HepG2 (cell line): Measurements from ENCODE around the gene BCL2. TPM values are rescaled to one million over a fixed set of nuclear protein-coding genes. Genes with fewer than 3 reads are reported as not detected.

Experiments
- ATAC-seq: fragments of 200-7000 bp; cut with Tn5 transposase; 3 replicates; pipeline ENCODE4 v1.9.1; 2020; ENCODE audit warnings: mild to moderate bottlenecking, moderate library complexity
- BruUV-seq: library from RNA; stranded (reverse); fragments of 400-500 nt; replicated peaks from 2 replicates; lab custom pipeline; 2021; lab: Mats Ljungman, UMichigan
- CTCF ChIA-PET: fragments of 300-600 bp; formaldehyde crosslinking; extraction: SDS; loops from one replicate; lab custom pipeline; 2021; ENCODE audit warnings: low total read pairs, inconsistent platforms, low intra/inter-chr PET ratio; lab: Yijun Ruan, JAX
- POLR2A ChIA-PET: fragments of 350-600 bp; sonication (Branson Sonifier 250); formaldehyde crosslinking; loops from one replicate; lab custom pipeline; 2020; ENCODE audit warnings: antibody characterized with exemption, inconsistent platforms; lab: Yijun Ruan, JAX
- DNase-seq: peaks from one replicate; pipeline ENCODE4 v3.0.0-alpha.2; 2015; ENCODE audit warnings: low spot score
- FAIRE-seq: peaks from 3 replicates; lab custom pipeline; 2011; peaks lifted over from hg19 to GRCh38; lab: Jason Lieb, UNC
- H2AFZ ChIP-seq: one replicate; pipeline ENCODE4 v1.6.1; 2011; ENCODE audit warnings: low read length, inconsistent platforms
- H3K27ac ChIP-seq: fragments of 300-600 bp; 3 replicates; pipeline ENCODE4 v1.8.0; 2011; ENCODE audit warnings: mixed run types, mild to moderate bottlenecking, mixed read lengths, low read length, inconsistent platforms; ENCODE audit not compliant: insufficient read depth; ENCODE audit errors: extremely low read length
- H3K27me3 ChIP-seq, 2 experiments: fragments of 200-600 bp in 1 of 2; 2 replicates in 1 of 2; 3 replicates in 1 of 2; pipeline versions ENCODE4 v1.6.0 to v1.8.0; 2011; ENCODE audit warnings: low read length in 2 of 2, mild to moderate bottlenecking in 2 of 2, moderate library complexity in 2 of 2, inconsistent platforms in 1 of 2; ENCODE audit not compliant: insufficient read depth in 2 of 2, control insufficient read depth in 1 of 2
- H3K36me3 ChIP-seq, 2 experiments: fragments of 200-600 bp in 1 of 2; replicated peaks in 1 of 2; 2 replicates in 1 of 2; 3 replicates in 1 of 2; pipeline versions ENCODE4 v1.5.1 to v1.8.0; 2011; ENCODE audit warnings: low read length in 2 of 2, inconsistent platforms in 1 of 2; ENCODE audit not compliant: insufficient read depth in 2 of 2, control insufficient read depth in 1 of 2
- H3K4me1 ChIP-seq: 2 replicates; pipeline ENCODE4 v1.5.1; 2012; ENCODE audit warnings: low read length, inconsistent platforms; ENCODE audit not compliant: insufficient read depth
- H3K4me2 ChIP-seq: 2 replicates; pipeline ENCODE4 v1.6.0; 2011; ENCODE audit warnings: low read depth, low read length, inconsistent platforms
- H3K4me3 ChIP-seq, 3 experiments: fragments of 200-600 bp in 1 of 3; sonication (generic), shearing (Covaris generic) in 1 of 3; replicated peaks in 1 of 3; 2 replicates each; pipeline ENCODE4 v1.5.1; 2011 to 2016; ENCODE audit warnings: low read length in 3 of 3, inconsistent platforms in 2 of 3, low read depth in 2 of 3, mild to moderate bottlenecking in 2 of 3, control low read depth in 1 of 3, mixed read lengths in 1 of 3; ENCODE audit not compliant: insufficient read depth in 1 of 3
- H3K79me2 ChIP-seq: one replicate; pipeline ENCODE4 v1.6.1; 2011; ENCODE audit warnings: low read length, inconsistent platforms; ENCODE audit not compliant: insufficient read depth
- H3K9ac ChIP-seq: 2 replicates; pipeline ENCODE4 v1.6.0; 2011; ENCODE audit warnings: mild to moderate bottlenecking, low read depth, low read length, inconsistent platforms; ENCODE audit not compliant: insufficient read depth
- H3K9me3 ChIP-seq: 2 replicates; pipeline ENCODE4 v1.5.1; 2012; ENCODE audit warnings: mild to moderate bottlenecking, low read length
- H4K20me1 ChIP-seq: 2 replicates; pipeline ENCODE4 v1.6.0; 2011; ENCODE audit warnings: inconsistent platforms, mild to moderate bottlenecking, low read length, moderate library complexity; ENCODE audit not compliant: insufficient read depth
- CREB1 ChIP-seq, 2 experiments: fragments of 450-650 bp in 1 of 2; IDR thresholded peaks; 2 replicates each; pipeline ENCODE4 v1.6.1; 2016 to 2017; ENCODE audit warnings: control low read depth in 1 of 2, mild to moderate bottlenecking in 1 of 2, missing compliant biosample characterization in 1 of 2, missing genetic modification characterization in 1 of 2
- LCORL ChIP-seq, 2 experiments: fragments of 450-650 bp in 1 of 2; sonication (generic) in 1 of 2; formaldehyde crosslinking in 1 of 2; IDR thresholded peaks; 2 replicates each; pipeline versions ENCODE4 v1.5.0 to v1.6.1; 2017 to 2020; ENCODE audit warnings: antibody characterized with exemption in 1 of 2, missing genetic modification reagents in 1 of 2
- NBN ChIP-seq: fragments of 450-650 bp; conservative IDR thresholded peaks from 2 replicates; pipeline ENCODE4 v1.6.1; 2017
- SMAD3 ChIP-seq: sonication (generic); formaldehyde crosslinking; IDR thresholded peaks from 2 replicates; pipeline ENCODE4 v1.4.0; 2020; ENCODE audit warnings: missing genetic modification reagents
- ZNF17 ChIP-seq: sonication (generic); formaldehyde crosslinking; IDR thresholded peaks from 2 replicates; pipeline ENCODE4 v1.5.0; 2020; ENCODE audit warnings: mild to moderate bottlenecking, missing genetic modification reagents
- WGBS: methylation state at CpG from one replicate; pipeline ENCODE4 v1.1.6; 2017; ENCODE audit warnings: low lambda C conversion rate; 5-methylcytosine and 5-hydroxymethylcytosine counted together
- in situ Hi-C: cut with HindIII; loops from 2 replicates; pipeline ENCODE4 v1.10.0; 2017; ENCODE audit warnings: low pct_unique_long_range_greater_than_20kb; ENCODE audit not compliant: extremely low pct_ligation_motif_present
- intact Hi-C: fragments of 100-400 bp; cut with micrococcal nuclease; formaldehyde crosslinking; loops from one replicate; pipeline ENCODE4 v1.10.0; 2022; ENCODE audit not compliant: unreplicated experiment
- polyA plus RNA-seq, 8 experiments: library from polyadenylated mRNA; depleted of rRNA in 3 of 8; stranded (reverse) in 7 of 8; unstranded in 1 of 8; fragments of >200 nt; fragmentation: Illumina TruSeq in 4 of 8; extraction: Trizol in 4 of 8; gene quantifications; 2 replicates each; pipeline versions ENCODE4 v1.2.1 to v1.2.3, GENCODE V29; 2011 to 2016; ENCODE audit warnings: low read depth in 4 of 8, missing spikeins in 1 of 8, mixed read lengths in 1 of 8; ENCODE audit not compliant: insufficient read depth in 1 of 8
- total RNA-seq, 5 experiments: library from RNA; depleted of rRNA; stranded (reverse); fragments of >200 nt; fragmentation: Illumina TruSeq; extraction: Trizol; gene quantifications; 2 replicates each; pipeline ENCODE4 v1.2.3, GENCODE V29; 2016; ENCODE audit warnings: low read depth in 1 of 5
- TF ChIP-seq, protein P1 (sequence below): sonication (generic); formaldehyde crosslinking; IDR thresholded peaks from 2 replicates; pipeline ENCODE4 v1.4.0; 2020; ENCODE audit warnings: missing genetic modification reagents; ENCODE audit errors: not compliant biosample characterization
- TF ChIP-seq, protein P2 (sequence below): sonication (generic); formaldehyde crosslinking; IDR thresholded peaks from 2 replicates; pipeline ENCODE4 v1.4.0; 2020; ENCODE audit warnings: mild to moderate bottlenecking, missing genetic modification reagents

The BCL2 gene
- total and polyA plus RNA-seq, 2 of the 13 experiments (the other 11 are each of a cell fraction or from before 2014, with no cell fraction given): 0.07 to 0.53 TPM

DNA sequence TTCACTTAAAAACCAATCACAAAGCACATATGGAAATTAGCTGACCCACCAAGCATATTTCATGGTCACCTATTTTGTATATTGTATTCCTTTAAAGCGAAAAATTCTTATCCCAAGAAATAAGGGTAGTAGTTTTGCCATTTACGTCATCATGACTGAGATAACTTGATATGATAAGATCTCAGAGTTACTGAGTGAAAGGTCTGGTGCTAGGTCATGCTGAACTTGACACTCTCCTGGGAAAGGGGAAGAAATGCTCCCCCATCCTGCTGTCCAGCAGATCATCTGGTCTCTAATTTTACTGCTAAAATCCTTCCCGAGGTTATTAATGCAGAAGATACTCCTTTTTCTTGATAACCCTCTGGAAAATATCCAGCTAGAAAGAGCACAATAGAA, 78.3 kb downstream of the BCL2 start:
- 8% methylated on average over 3 of the region's 3 CpGs for WGBS
- in situ Hi-C loops: no loop called here
- H3K9ac ChIP-seq: no peak overlapping the region
- no peaks in the 10 kb centered on the region for H3K79me2 ChIP-seq
- H3K4me1 ChIP-seq: peaks cover 17% of the 10 kb centered on the region
- H3K4me2 ChIP-seq: no peak overlapping the region
- ChIA-PET POLR2A (no interaction called here), CTCF (no interaction called here)
- ATAC-seq (no peak), DNase-seq (no peak), FAIRE-seq (no peak)
- H2AFZ ChIP-seq: no peak overlapping the region
- no peak overlapping the region for H3K4me3 ChIP-seq
- no peaks in the 10 kb centered on the region for H3K9me3 ChIP-seq
- H3K27me3 ChIP-seq: peaks cover 0 to 7% of the 10 kb centered on the region in 2 experiments; a peak in 1 of 5 replicates
- H3K36me3 ChIP-seq: no peaks in the 10 kb centered on the region
- no peaks in the 10 kb centered on the region for H4K20me1 ChIP-seq
- no TSS peak for BruUV-seq
- intact Hi-C loops: no loop called here
- H3K27ac ChIP-seq: no peak overlapping the region
- TF ChIP-seq, protein P1, sequence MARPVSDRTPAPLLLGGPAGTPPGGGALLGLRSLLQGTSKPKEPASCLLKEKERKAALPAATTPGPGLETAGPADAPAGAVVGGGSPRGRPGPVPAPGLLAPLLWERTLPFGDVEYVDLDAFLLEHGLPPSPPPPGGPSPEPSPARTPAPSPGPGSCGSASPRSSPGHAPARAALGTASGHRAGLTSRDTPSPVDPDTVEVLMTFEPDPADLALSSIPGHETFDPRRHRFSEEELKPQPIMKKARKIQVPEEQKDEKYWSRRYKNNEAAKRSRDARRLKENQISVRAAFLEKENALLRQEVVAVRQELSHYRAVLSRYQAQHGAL (CRISPR knock-in tag): no peak
- TF ChIP-seq CREB1 (IDR thresholded peaks at IDR 0.05): peak; percentile 48
- no peak for TF ChIP-seq CREB1 (CRISPR knock-in tag; IDR thresholded peaks at IDR 0.05)

GRCh38 chr18:63240531-63241316, 78.8 kb downstream of the BCL2 start:
- H3K4me1 ChIP-seq: peaks cover 17% of the 10 kb centered on the region
- intact Hi-C loops (no loop called here), in situ Hi-C loops (no loop called here)
- H3K4me3 ChIP-seq: no peak overlapping the region
- no peak for ATAC-seq
- H3K9me3 ChIP-seq: no peaks in the 10 kb centered on the region
- no peak overlapping the region for H3K4me2 ChIP-seq
- H3K27ac ChIP-seq: no peak overlapping the region
- H2AFZ ChIP-seq: no peak overlapping the region
- WGBS: 26% methylated on average over 8 of the region's 8 CpGs
- FAIRE-seq: no peak
- no peak overlapping the region for H3K9ac ChIP-seq
- DNase-seq: no peak
- ChIA-PET POLR2A (no interaction called here), CTCF (no interaction called here)
- peaks cover 0 to 7% of the 10 kb centered on the region in 2 experiments; a peak in 1 of 5 replicates for H3K27me3 ChIP-seq
- no TSS peak for BruUV-seq
- H4K20me1 ChIP-seq: no peaks in the 10 kb centered on the region
- no peaks in the 10 kb centered on the region for H3K36me3 ChIP-seq
- no peaks in the 10 kb centered on the region for H3K79me2 ChIP-seq
- TF ChIP-seq NBN (no peak), LCORL (IDR thresholded peaks at IDR 0.05) (no peak), LCORL (CRISPR knock-in tag; IDR thresholded peaks at IDR 0.05) (no peak), SMAD3 (CRISPR knock-in tag) (no peak), ZNF17 (CRISPR knock-in tag) (no peak)
- TF ChIP-seq, protein P2, sequence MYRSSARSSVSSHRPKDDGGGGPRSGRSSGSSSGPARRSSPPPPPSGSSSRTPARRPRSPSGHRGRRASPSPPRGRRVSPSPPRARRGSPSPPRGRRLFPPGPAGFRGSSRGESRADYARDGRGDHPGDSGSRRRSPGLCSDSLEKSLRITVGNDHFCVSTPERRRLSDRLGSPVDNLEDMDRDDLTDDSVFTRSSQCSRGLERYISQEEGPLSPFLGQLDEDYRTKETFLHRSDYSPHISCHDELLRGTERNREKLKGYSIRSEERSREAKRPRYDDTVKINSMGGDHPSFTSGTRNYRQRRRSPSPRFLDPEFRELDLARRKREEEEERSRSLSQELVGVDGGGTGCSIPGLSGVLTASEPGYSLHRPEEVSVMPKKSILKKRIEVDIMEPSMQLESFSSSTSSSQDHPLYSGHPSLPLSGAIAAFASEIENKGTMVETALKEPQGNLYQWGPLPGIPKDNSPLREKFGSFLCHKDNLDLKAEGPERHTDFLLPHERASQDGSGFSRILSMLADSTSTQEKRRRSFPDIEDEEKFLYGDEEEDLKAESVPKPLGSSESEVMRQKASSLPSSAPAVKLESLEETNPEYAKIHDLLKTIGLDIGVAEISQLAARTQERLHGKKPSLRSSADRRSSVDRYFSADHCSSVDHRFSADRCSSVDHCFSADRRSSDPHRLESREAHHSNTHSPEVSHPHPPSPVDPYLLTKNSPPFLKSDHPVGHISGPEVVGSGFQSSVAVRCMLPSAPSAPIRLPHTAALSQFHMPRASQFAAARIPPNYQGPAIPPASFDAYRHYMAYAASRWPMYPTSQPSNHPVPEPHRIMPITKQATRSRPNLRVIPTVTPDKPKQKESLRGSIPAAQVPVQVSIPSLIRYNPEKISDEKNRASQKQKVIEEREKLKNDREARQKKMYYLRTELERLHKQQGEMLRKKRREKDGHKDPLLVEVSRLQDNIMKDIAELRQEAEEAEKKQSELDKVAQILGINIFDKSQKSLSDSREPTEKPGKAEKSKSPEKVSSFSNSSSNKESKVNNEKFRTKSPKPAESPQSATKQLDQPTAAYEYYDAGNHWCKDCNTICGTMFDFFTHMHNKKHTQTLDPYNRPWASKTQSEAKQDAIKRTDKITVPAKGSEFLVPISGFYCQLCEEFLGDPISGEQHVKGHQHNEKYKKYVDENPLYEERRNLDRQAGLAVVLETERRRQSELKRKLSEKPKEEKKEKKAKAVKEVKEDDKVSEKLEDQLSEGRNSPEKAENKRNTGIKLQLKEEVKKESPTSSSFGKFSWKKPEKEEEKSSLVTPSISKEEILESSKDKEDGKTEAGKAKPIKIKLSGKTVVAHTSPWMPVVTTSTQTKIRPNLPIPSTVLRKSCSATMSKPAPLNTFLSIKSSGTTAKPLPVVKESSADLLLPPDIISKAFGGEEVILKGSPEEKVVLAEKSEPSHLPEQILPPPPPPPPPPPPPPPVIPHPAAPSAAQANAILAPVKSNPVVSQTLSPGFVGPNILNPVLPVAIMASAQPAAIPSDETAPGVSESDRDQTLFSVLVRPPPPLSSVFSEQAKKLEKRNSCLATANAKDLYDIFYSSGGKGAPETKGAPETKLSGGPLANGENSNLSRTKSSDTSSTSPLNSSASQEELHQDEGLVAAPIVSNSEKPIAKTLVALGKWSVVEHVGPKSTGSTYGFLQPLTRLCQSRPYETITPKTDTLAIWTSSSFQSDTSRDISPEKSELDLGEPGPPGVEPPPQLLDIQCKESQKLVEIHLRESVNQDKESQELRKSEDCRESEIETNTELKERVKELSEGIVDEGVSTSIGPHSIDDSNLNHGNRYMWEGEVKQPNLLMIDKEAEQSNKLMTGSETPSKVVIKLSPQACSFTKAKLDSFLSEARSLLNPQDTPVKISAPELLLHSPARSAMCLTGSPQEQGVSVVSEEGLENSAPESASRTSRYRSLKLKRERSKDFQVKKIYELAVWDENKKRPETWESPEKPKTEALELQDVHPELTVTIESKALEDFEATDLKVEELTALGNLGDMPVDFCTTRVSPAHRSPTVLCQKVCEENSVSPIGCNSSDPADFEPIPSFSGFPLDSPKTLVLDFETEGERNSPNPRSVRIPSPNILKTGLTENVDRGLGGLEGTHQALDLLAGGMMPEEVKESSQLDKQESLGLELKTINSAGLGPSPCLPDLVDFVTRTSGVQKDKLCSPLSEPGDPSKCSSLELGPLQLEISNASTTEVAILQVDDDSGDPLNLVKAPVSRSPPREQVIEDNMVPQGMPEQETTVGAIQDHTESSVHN (CRISPR knock-in tag): no peak
